ENCODE results near the gene PPFIBP1.
"Not testable (repeated sequence)": the region's sequence is repeated elsewhere in the genome, so short reads cannot be mapped to it uniquely, and the experiment has no call there.

PPFIBP1 gene

DNA sequence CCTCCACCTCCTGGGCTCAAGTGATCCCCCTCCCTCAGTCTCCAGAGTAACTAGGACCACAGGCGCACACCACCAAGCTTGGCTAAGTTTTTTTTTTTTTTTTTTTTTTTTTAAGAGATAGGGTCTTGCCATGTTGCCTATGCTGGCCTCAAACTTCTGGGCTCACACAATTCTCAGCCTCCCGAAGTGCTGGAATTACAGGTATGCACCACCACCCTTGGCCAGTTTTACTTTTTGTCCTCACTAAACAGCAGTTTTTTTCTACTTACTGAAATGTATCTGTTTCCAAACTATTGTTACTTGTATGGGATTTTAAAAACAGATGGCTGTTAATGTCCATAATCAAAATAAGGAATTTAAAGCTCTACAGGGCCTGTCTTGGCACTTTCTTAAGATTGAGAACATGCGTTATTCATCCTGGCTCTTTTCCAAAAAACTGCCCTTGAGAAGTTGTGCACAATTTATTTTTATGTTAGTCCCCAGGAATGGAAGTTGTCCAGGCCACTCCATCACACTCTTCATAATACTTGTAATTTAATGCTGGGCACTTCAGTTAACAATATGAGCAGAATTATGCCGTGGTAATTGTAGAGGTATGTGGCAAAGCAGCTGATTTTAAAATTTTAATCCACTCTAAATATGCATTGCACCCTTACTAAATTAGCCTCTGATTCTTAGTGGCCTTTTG is 120.3 kb downstream of the PPFIBP1 start:
- DNase-seq (ENCODE audit: insufficient read length) (no peak), FAIRE-seq (no peak)
- TF ChIP-seq POLR2AphosphoS5 (IDR thresholded peaks at IDR 0.05; ENCODE audit: low read depth, low read length), result no peak
- no peak for TF ChIP-seq TAF1 (IDR thresholded peaks at IDR 0.05; ENCODE audit: borderline replicate concordance, low read depth, low read length)
- no peak for TF ChIP-seq POLR2A (IDR thresholded peaks at IDR 0.05; ENCODE audit: low read depth, low read length)

DNA sequence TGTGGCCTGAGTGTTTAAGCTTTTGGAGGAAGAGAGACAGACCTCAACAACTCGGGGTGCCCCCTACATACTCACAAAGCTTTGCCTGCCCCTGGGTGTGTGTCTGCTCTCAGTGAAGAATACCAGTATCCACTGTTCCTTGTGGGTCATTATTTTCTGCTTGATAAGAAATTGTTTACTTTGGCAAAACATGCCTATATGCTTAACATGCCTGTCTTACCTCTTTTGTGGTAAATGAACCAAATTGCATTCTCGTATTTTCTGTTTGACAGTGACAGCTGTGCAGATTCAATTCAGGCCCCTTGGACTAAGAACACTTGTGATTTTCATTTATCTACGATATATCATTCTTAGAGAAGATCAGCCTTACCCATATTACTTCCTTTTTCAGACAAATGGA is 121.7 kb downstream of the PPFIBP1 start:
- no peak for FAIRE-seq

DNA sequence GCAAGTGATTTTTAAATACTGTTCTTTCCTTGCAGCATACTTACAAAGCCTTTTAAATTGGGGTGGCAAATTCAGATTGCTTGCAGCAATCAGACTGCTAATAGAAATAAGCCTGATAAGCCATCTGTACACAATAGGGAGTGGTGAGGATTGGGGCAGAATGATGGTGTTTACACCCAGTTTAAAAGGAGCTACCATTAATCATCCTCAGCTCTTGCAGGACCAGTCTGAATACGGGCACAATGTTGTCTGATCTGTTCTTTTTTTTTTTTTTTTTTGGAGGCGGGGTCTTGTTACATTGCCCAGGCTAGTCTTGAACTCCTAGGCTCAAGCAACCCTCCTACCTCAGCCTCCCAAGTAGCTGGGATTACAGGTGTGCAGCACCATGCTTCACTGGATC is 122.1 kb downstream of the PPFIBP1 start:
- DNase-seq (ENCODE audit: insufficient read length) (no peak), FAIRE-seq (no peak)
- TF ChIP-seq POLR2AphosphoS5 (IDR thresholded peaks at IDR 0.05; ENCODE audit: low read depth, low read length) (no peak), POLR2A (IDR thresholded peaks at IDR 0.05; ENCODE audit: low read depth, low read length) (no peak), TAF1 (IDR thresholded peaks at IDR 0.05; ENCODE audit: borderline replicate concordance, low read depth, low read length) (no peak)

More for the DNA sequence above, 121.7 kb downstream of the PPFIBP1 start:
- TF ChIP-seq POLR2A (IDR thresholded peaks at IDR 0.05; ENCODE audit: low read depth, low read length), result no peak
- TF ChIP-seq POLR2AphosphoS5 (IDR thresholded peaks at IDR 0.05; ENCODE audit: low read depth, low read length), result no peak
- TF ChIP-seq TAF1 (IDR thresholded peaks at IDR 0.05; ENCODE audit: borderline replicate concordance, low read depth, low read length), result no peak
- no peak for DNase-seq (ENCODE audit: insufficient read length)

DNA sequence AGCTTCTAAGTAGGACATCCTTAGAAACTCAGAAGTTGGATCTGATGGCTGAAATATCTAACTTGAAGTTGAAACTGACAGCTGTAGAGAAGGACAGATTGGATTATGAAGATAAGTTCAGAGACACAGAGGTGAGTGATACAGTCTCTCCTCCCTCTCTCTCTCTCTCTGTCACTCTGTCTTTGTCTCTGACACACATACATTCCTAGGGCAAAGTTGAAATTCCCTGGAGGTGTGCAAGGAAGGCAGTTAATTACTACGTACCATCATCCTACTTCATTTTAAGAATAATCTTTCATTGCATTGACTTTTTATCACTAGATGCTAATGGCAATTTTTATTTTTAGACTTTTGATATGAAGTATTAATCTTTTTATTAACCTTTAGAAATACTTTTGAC is 126.0 kb downstream of the PPFIBP1 start:
- DNase-seq (ENCODE audit: insufficient read length) (no peak), FAIRE-seq (no peak)
- TF ChIP-seq POLR2A (IDR thresholded peaks at IDR 0.05; ENCODE audit: low read depth, low read length), result no peak
- no peak for TF ChIP-seq POLR2AphosphoS5 (IDR thresholded peaks at IDR 0.05; ENCODE audit: low read depth, low read length)
- no peak for TF ChIP-seq TAF1 (IDR thresholded peaks at IDR 0.05; ENCODE audit: borderline replicate concordance, low read depth, low read length)

DNA sequence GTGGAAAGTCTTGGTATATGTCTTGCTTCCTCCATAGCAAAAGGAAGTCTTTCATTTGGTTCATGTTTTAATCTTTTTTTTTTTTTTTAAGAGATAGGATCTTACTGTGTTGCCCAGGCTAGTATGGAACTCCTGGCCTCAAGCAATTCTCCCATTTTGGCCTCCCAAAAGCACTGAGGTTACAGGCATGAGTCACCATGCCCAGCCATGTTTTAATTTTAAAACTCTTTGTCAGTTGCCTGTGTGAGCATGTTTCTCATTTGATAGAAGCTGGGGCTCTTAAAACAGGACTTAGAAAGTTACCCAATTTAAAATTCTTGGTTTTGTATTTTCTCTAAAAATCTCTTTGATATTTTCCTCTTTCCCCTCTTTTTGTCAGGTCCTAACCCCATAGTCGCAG is 127.2 kb downstream of the PPFIBP1 start:
- DNase-seq (ENCODE audit: insufficient read length), result no peak
- FAIRE-seq, result no peak
- TF ChIP-seq TAF1 (IDR thresholded peaks at IDR 0.05; ENCODE audit: borderline replicate concordance, low read depth, low read length) (no peak), POLR2AphosphoS5 (IDR thresholded peaks at IDR 0.05; ENCODE audit: low read depth, low read length) (no peak), POLR2A (IDR thresholded peaks at IDR 0.05; ENCODE audit: low read depth, low read length) (no peak)

DNA sequence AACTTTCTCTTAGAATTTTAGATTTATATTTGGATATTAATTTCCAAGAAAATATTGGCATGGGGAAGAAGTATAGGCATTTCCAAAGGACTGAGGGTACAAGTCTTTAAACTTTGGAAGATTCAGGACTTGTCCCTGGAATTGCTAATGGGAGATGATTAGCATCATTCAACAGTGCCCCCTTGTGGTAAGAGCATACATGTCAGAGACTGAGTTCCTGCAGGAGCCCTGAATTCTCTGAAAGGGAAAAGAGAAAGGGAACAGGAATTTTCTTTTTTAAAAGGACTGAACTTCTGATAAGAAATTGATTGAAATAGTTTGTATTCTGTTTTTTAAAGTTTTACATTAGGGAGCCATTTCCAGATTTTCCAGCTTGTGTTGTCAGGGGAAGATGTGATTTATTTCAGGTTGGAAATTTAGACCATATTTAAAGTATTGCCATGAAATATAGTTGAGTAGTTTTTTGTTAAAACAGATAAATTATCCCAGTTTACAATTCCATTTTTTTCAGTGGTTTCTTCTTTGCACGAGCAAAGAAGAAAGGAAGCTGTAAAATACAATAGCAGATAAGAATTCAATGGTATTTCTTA is 128.3 kb downstream of the PPFIBP1 start:
- DNase-seq (ENCODE audit: insufficient read length), result peak; percentile 5
- FAIRE-seq, result peak; percentile 70
- no peak for TF ChIP-seq TAF1 (IDR thresholded peaks at IDR 0.05; ENCODE audit: borderline replicate concordance, low read depth, low read length)
- TF ChIP-seq POLR2A (IDR thresholded peaks at IDR 0.05; ENCODE audit: low read depth, low read length), result no peak
- no peak for TF ChIP-seq POLR2AphosphoS5 (IDR thresholded peaks at IDR 0.05; ENCODE audit: low read depth, low read length)

DNA sequence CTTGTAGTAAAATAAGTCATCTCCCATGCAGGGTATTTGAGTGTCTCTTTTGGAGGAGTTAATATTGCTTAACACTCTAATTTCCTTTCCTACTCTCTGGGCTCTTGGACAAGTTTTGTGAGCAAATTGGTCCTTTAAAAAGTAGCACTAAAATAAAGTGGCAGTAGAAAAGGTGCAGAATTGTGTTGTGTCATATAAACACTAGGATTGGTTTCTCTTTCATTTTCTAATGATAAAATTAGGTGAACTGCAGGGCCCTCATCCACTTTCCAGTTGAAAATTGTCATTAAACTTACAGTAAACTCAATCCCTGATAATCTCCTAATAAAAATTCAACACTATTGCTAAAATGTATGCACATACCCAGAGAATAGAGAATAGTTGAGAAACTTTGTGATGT is 129.7 kb downstream of the PPFIBP1 start:
- FAIRE-seq (peak; percentile 42), DNase-seq (ENCODE audit: insufficient read length) (no peak)
- TF ChIP-seq POLR2AphosphoS5 (IDR thresholded peaks at IDR 0.05; ENCODE audit: low read depth, low read length) (no peak), TAF1 (IDR thresholded peaks at IDR 0.05; ENCODE audit: borderline replicate concordance, low read depth, low read length) (no peak), POLR2A (IDR thresholded peaks at IDR 0.05; ENCODE audit: low read depth, low read length) (no peak)

DNA sequence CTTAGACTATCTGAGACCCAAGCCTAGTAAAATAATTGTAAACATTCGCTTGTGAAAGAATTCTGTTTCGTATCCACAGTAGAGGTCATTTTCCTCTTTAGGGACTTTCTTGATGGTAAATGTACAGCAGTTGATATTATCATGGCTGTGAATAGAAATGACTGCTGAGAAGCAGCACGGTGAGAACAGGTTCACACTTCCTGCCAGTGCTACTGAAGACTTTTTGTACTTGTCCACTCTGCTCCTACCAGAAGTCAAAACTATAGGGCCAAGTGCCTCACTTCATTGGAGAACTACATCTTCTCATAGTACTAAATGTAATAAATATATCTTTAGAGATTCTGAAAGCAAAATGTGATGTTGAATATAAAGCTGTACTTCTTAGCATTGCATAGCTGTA is 131.5 kb downstream of the PPFIBP1 start:
- peak; percentile 92 for FAIRE-seq
- DNase-seq (ENCODE audit: insufficient read length), result not testable (repeated sequence)

DNA sequence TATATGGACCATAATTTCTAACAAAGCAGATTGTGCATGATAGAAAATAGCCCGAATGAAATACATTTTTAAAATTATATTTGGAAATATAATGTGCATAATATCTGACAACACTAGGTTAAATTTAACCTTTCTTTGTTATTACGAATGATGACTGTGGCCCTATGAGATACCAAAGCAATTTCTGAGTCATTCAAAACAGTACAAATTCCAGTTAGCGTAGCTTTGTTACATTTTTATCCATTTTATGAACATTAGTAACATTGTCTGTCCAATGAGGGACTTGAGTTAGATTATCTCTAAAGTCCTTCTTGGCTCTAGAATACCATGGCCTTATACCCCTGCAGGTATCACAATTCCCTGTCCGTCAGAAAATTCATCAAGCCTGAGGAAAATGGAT is 133.3 kb downstream of the PPFIBP1 start:
- DNase-seq (ENCODE audit: insufficient read length), result no peak
- FAIRE-seq, result no peak
- no peak for TF ChIP-seq POLR2AphosphoS5 (IDR thresholded peaks at IDR 0.05; ENCODE audit: low read depth, low read length)
- TF ChIP-seq POLR2A (IDR thresholded peaks at IDR 0.05; ENCODE audit: low read depth, low read length), result no peak
- no peak for TF ChIP-seq TAF1 (IDR thresholded peaks at IDR 0.05; ENCODE audit: borderline replicate concordance, low read depth, low read length)

DNA sequence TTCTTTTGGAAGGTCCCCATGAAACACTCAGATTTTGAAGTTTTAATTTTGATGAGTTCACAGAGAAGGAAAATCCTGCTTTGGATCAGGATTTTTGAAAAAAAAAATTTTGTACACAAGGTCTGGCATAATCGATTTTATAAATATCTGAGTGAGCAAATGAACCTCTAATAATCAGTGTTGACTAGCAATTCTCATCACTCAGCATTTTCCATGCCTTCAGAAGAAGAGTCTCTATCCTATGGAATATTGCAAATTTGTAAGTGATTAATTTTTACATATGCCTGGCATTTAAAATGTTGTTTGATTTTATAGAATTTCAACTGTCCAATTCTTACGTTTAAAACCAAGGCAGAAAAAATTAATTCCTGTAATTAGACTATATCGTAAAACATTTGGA is 141.7 kb downstream of the PPFIBP1 start:
- no peak for DNase-seq (ENCODE audit: insufficient read length)
- FAIRE-seq, result no peak
- TF ChIP-seq POLR2AphosphoS5 (IDR thresholded peaks at IDR 0.05; ENCODE audit: low read depth, low read length) (no peak), TAF1 (IDR thresholded peaks at IDR 0.05; ENCODE audit: borderline replicate concordance, low read depth, low read length) (no peak), POLR2A (IDR thresholded peaks at IDR 0.05; ENCODE audit: low read depth, low read length) (no peak)

DNA sequence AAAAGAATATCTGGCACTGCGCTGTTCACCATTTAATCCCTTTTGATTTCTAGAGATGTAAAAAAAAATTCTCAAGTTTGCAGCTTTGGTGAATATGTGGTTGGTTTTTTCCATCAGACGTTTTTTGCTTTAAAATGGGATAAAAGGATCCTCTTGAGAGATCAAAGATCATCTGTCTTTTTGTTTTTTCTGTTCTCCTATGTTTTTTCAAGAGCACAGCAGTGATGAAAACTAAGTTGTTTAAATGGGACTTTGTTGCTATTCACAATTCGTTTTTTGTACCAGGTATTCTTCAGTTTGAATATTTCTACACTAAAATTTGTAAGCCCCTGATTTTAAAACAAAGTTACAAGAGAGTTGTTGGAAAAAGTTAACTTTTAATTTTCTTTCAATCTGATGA is 142.5 kb downstream of the PPFIBP1 start:
- DNase-seq (ENCODE audit: insufficient read length) (no peak), FAIRE-seq (no peak)
- TF ChIP-seq TAF1 (IDR thresholded peaks at IDR 0.05; ENCODE audit: borderline replicate concordance, low read depth, low read length), result no peak
- no peak for TF ChIP-seq POLR2AphosphoS5 (IDR thresholded peaks at IDR 0.05; ENCODE audit: low read depth, low read length)
- no peak for TF ChIP-seq POLR2A (IDR thresholded peaks at IDR 0.05; ENCODE audit: low read depth, low read length)

DNA sequence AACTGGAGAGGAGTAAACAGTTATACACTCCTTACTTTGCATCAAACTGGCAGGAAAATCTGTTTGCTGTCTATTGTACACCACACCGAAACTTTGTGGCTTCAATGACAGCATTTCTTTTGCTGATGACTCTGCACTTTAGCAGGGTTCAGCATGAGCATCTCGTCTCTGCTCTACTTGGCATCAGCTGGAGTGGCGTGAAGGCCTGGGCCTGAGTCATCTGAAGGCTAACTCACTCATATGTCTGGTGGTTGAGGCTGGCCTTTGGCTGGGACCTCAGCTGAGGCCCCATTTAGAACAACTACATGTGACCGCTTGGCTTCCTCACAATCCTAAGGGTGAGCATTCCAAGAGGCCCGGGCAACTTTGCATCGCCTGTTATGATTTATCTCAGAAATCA is 143.5 kb downstream of the PPFIBP1 start:
- FAIRE-seq, result no peak
- TF ChIP-seq POLR2A (IDR thresholded peaks at IDR 0.05; ENCODE audit: low read depth, low read length) (no peak), POLR2AphosphoS5 (IDR thresholded peaks at IDR 0.05; ENCODE audit: low read depth, low read length) (no peak), TAF1 (IDR thresholded peaks at IDR 0.05; ENCODE audit: borderline replicate concordance, low read depth, low read length) (no peak)
- no peak for DNase-seq (ENCODE audit: insufficient read length)

All from GM12892 (cell line).